ENCODE results near the gene TPSG1.

GRCh38 chr16:1214719-1215118 is 10.3 kb downstream of the TPSG1 start:
- TF ChIP-seq CTCF (IDR thresholded peaks at IDR 0.05) (no peak), POLR2A (IDR thresholded peaks at IDR 0.05) (no peak), POLR2AphosphoS5 (IDR thresholded peaks at IDR 0.05) (no peak)
